ENCODE measurements around the gene HSD11B2. TPM values are rescaled to one million over a fixed set of nuclear protein-coding genes. Genes with fewer than 3 reads are reported as not detected.
A peak's percentile ranks its signal among the peaks of the same experiment; 100 is the strongest.

HSD11B2 gene
- total and polyA plus RNA-seq, 4 donors = 2.6 to 39.8 (median 6.7) TPM

DNA sequence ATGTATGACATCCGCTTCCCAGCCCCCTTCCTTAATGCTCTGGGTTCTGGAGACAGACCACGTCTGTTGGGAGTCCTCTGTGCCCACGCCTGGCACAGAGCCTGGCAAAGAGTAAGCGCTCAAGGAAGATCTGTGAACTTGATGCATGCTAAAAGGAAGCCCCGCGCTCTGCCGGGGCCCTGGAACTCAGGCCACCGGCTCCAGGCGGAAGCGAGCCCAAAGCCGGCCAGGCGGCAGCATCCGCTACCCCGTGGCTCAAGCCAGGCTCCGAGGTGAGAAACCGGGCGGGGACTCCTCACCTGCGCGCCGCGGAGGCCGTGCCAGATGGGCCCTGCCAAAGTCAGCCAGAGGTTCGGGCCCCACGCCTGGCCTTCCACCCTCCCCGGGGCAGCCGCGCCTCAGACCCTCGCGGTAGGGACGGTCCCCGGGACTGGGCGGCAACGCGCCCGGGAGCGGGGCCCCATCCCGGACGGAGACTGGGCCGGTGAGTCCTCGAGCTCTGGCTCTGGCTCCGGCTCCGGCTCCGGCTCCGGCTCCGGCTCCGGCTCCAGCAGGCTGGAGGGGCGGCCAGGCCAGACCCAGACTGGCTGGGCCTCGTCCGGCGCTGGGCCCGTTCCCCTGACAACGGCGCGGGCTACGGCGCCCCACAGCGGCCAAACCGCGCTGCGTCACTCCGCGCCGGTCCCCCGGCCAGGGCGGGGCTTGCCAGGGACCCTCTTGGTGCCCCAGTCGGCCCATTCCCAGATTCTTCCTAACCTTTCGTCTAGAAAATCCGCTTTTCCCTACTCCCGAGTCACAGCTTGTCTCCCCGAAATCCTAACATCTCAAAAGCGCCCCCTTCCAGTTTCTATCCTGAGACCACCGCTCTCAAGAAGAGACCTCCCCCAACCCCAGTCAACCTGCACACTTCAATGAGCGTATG is 14.8 kb upstream of the HSD11B2 start, which contains the start of gene ZDHHC1:
TSS of gene ZDHHC1 (minus strand) at position 606 of the 922 bp plus-strand sequence. CDS start 8,702 bp downstream, outside the sequence.
- 1 to 2% methylated on average over 70 to 73 of the region's 73 CpGs for WGBS, 2 donors
- DNase-seq (peak; percentile 74 to 84 (median 83)), ATAC-seq (ENCODE audit: insufficient read depth, low FRiP score) (peak; percentile 96)
- H3K9me3 ChIP-seq (ENCODE audit: control insufficient read depth in 4 of 4, insufficient read depth in 3 of 4, low read length in 3 of 4) = no peaks in the 10 kb centered on the region
- H3K4me1 ChIP-seq (ENCODE audit: control insufficient read depth in 5 of 5, insufficient read depth in 5 of 5, low read length in 5 of 5) = peaks cover 0 to 10% (median 2%) of the 10 kb centered on the region in 5 donors
- TF ChIP-seq, protein P1, sequence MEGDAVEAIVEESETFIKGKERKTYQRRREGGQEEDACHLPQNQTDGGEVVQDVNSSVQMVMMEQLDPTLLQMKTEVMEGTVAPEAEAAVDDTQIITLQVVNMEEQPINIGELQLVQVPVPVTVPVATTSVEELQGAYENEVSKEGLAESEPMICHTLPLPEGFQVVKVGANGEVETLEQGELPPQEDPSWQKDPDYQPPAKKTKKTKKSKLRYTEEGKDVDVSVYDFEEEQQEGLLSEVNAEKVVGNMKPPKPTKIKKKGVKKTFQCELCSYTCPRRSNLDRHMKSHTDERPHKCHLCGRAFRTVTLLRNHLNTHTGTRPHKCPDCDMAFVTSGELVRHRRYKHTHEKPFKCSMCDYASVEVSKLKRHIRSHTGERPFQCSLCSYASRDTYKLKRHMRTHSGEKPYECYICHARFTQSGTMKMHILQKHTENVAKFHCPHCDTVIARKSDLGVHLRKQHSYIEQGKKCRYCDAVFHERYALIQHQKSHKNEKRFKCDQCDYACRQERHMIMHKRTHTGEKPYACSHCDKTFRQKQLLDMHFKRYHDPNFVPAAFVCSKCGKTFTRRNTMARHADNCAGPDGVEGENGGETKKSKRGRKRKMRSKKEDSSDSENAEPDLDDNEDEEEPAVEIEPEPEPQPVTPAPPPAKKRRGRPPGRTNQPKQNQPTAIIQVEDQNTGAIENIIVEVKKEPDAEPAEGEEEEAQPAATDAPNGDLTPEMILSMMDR (IDR thresholded peaks at IDR 0.05; ENCODE audit: control extremely low read depth, extremely low read depth) = peak; percentile 56
- H3K27me3 ChIP-seq (ENCODE audit: control insufficient read depth in 3 of 3, insufficient read depth in 3 of 3, low read length in 2 of 3) = no peaks in the 10 kb centered on the region
- H3K36me3 ChIP-seq (ENCODE audit: control insufficient read depth in 4 of 4, insufficient read depth in 4 of 4, low read length in 4 of 4) = peaks cover 0 to 3% (median 0%) of the 10 kb centered on the region in 4 donors
- H3K4me3 ChIP-seq = peak within 1 kb of the TSS; percentile 59
- peak within 1 kb of the TSS; percentile 82 to 93 for H3K27ac ChIP-seq (ENCODE audit: low read depth in 1 of 2, low read length in 1 of 2)
- H3K9ac ChIP-seq (ENCODE audit: insufficient read depth in 1 of 2, low read length in 2 of 2) = peak within 1 kb of the TSS; percentile 56 to 89

DNA sequence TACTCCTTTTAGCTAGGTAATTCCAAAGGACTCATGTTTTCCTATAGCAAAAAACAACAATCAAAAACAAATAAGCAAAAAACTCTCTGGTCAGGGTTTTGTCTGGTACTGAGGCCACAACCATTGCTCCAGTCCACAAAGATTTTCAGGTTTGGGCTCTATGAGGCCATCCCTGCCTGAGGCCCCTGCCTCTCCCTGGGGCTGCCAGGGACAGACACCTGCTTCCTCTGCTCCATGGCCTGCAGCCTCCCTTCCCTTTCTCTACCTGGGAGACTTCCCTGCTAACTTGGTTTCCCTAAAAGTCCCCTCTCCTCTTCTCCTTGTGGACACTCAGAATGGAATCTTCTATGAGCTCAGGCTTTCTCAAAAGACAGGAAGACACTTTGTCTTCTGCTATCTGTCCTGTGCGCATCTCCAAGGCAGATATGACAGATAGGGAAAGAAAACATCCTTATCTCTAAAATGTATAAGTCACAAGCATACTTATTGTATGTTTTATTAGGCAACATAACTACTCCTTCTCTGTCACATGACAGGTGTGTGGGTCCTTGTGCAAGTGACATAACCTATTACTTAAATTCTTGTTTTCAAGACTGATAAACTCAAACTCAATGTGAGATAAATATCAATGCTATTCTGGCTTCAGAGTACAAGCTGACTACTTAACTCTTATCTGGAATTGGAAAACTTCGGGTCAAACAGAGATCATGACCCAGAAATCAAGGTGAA is 13.4 kb upstream of the HSD11B2 start:
- Histone ChIP-seq H3K4me3 (no peak overlapping the region), H3K9me3 (ENCODE audit: control insufficient read depth in 4 of 4, insufficient read depth in 3 of 4, low read length in 3 of 4) (no peaks in the 10 kb centered on the region), H3K4me1 (ENCODE audit: control insufficient read depth in 5 of 5, insufficient read depth in 5 of 5, low read length in 5 of 5) (peaks cover 0 to 10% (median 3%) of the 10 kb centered on the region in 5 donors), H3K27ac (ENCODE audit: low read depth in 1 of 2, low read length in 1 of 2) (no peak overlapping the region), H3K9ac (ENCODE audit: insufficient read depth in 1 of 2, low read length in 2 of 2) (no peak overlapping the region), H3K27me3 (ENCODE audit: control insufficient read depth in 3 of 3, insufficient read depth in 3 of 3, low read length in 2 of 3) (no peaks in the 10 kb centered on the region), H3K36me3 (ENCODE audit: control insufficient read depth in 4 of 4, insufficient read depth in 4 of 4, low read length in 4 of 4) (peaks cover 0 to 3% (median 0%) of the 10 kb centered on the region in 4 donors)
- TF ChIP-seq, protein P1 (IDR thresholded peaks at IDR 0.05; ENCODE audit: control extremely low read depth, extremely low read depth) = no peak
- ATAC-seq (ENCODE audit: insufficient read depth, low FRiP score) = no peak
- DNase-seq = no peak
- 75 to 85% methylated on average over 2 of the region's 2 CpGs for WGBS, 2 donors

DNA sequence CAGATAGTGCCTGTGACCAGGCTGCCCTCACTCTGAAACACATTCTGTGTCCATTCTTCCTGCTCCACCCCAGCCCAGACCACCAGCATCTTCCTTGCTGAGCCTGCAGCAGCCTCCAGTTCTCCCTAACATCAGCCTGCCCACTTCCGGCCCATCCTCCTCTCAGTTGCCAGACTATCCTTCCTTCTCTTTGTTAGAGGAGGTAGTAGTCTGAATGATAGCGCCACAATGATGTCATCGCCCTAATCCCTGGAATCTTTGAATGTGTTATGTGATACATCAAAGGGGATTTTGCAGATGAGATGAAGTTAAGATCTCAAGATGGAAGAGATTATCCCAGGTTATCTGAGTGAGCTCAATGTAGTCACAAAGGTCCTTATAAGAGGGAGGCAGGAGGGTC is 11.4 kb upstream of the HSD11B2 start:
- Histone ChIP-seq H3K4me3 (no peak overlapping the region), H3K36me3 (ENCODE audit: control insufficient read depth in 4 of 4, insufficient read depth in 4 of 4, low read length in 4 of 4) (no peaks in the 10 kb centered on the region), H3K4me1 (ENCODE audit: control insufficient read depth in 5 of 5, insufficient read depth in 5 of 5, low read length in 5 of 5) (peaks cover 0 to 16% (median 2%) of the 10 kb centered on the region in 5 donors), H3K27me3 (ENCODE audit: control insufficient read depth in 3 of 3, insufficient read depth in 3 of 3, low read length in 2 of 3) (peaks cover 0 to 2% (median 0%) of the 10 kb centered on the region in 3 donors), H3K27ac (ENCODE audit: low read depth in 1 of 2, low read length in 1 of 2) (no peak overlapping the region), H3K9me3 (ENCODE audit: control insufficient read depth in 4 of 4, insufficient read depth in 3 of 4, low read length in 3 of 4) (no peaks in the 10 kb centered on the region), H3K9ac (ENCODE audit: insufficient read depth in 1 of 2, low read length in 2 of 2) (no peak overlapping the region)
- DNase-seq = no peak
- TF ChIP-seq, protein P1 (IDR thresholded peaks at IDR 0.05; ENCODE audit: control extremely low read depth, extremely low read depth) = no peak
- no peak for ATAC-seq (ENCODE audit: insufficient read depth, low FRiP score)
- 95 to 96% methylated on average over 3 of the region's 3 CpGs for WGBS, 2 donors
